ENCODE data around the gene VAPB.

Gene VAPB

DNA sequence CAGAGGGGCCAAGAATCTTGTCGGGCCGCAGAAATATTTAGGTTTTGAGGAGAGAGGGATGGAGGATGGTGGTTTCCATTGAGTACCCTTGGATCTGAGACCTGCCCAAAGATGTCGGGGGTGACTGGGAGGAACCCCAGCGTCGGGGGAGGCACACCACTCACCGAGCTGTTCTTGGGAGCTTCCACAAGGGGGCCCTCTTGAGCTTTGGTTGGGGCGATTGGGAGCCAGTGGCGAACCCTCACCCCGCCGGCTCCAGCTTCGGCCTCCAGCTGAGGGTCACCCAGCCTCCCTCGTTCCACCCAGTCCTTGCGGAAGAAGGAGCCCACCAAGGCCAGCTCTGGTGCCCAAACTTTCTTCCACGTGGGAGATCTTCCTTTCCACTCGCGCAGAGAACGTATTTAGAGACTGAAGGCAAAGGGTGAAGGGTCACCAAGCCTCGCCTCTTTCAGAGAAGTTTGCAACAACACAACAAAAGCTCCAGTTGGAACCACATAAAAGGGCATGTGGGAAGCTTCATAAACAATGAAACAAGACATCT, 92.5 kb downstream of the VAPB start:
- no peak for DNase-seq (ENCODE audit: low spot score)

- no peak for DNase-seq (ENCODE audit: low spot score)
Observed at GRCh38 chr20:58482416-58482815, 93.4 kb downstream of the VAPB start.

- no peak for DNase-seq (ENCODE audit: low spot score)
Observed at GRCh38 chr20:58483051-58483450, 94.0 kb downstream of the VAPB start.

GRCh38 chr20:58483470-58483869, 94.4 kb downstream of the VAPB start:
- no peak for DNase-seq (ENCODE audit: low spot score)

GRCh38 chr20:58485393-58485792, 96.4 kb downstream of the VAPB start:
- no peak for DNase-seq (ENCODE audit: low spot score)

- DNase-seq (ENCODE audit: low spot score): no peak
Observed at GRCh38 chr20:58486207-58486606, 97.2 kb downstream of the VAPB start.

DNA sequence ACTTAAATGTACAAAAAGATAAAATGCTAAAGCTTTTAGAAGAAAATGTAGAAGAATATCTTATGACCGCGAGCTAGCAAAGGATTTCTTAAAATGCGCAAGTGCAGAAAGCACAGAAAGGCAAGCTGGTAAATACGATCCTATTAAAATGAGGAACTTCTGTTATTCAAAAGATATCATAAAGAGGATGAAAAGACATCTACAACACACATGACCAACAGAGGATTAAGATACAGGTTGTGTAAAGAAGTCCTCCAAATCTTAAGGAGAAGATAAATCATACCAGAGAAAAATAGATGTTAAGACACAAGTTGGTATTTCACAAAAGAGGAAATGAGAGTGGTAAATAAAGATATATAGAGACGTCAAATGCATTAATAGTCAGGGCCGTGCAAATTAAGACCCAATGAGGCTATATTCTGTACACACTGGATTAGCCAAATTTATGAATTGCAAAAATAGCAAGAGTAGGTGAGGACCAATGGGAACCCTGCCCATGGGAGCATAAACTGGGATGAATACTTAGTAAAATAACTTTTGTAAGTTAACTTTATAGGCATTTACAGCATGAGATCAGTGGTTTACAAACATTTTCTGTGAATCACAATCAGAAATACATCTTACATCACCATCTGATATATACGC, 103.2 kb downstream of the VAPB start:
- DNase-seq (ENCODE audit: low spot score): no peak

DNA sequence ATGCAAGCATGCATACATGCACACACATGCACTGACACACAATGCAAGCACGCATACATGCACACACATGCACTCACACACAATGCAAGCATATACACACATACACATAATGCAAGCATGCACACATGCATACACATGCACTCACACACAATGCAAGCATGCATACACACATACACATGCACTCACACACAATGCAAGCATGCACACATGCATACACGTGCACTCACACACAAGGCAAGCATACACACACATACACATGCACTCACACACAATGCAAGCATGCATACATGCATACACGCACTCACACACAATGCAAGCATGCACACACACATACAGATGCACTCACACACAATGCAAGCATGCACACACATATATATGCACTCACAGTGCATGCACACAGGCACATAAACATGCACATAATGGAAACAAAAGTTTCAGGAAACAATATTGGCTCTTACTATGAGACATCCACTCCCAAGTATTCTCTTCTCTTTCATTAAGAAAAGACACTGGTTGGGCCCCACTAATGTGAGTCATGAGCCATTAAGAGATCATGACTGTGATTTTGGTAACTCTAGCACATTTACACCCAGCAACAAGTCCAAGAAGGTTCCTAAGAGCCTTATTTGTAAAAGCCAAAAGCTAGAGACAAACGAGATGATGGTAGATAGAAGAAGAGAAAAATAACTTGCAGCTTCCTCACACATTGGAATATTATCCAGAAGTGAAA, 103.9 kb downstream of the VAPB start:
- DNase-seq (ENCODE audit: low spot score): no peak

DNA sequence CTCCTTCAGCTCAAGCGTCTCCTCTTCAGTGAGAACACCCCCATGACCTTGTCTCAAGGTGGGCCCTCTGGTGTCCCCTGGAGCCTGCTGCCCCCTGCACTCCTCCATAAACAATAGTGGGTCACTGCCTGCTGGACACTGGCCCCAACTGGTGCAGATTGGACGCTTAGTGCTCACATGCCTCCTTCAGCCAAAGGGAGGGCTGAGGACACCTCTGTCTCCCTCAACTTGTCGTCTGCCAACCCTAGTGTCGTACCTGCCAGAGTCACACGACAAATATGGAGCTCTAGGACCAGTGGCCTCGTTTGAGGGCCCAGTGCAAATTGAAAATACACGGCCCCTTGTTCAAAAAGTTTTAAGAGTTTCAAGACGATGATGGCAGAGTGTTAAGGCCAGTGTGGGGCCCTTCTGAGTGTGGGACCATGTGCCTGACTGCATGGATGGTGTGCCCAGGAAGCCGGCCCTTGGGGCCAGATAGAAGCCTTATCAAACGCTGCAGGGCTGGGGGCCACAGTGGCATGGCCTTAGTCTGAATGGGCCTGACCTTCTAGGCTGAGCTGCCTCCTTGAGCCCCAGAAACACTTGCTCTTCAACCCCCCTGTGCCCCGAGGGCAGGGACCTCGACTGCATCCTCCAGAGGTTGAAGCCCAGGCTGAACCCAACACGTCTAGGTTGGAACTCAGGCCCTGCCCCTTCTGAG, 106.0 kb downstream of the VAPB start:
- no peak for DNase-seq (ENCODE audit: low spot score)

DNA sequence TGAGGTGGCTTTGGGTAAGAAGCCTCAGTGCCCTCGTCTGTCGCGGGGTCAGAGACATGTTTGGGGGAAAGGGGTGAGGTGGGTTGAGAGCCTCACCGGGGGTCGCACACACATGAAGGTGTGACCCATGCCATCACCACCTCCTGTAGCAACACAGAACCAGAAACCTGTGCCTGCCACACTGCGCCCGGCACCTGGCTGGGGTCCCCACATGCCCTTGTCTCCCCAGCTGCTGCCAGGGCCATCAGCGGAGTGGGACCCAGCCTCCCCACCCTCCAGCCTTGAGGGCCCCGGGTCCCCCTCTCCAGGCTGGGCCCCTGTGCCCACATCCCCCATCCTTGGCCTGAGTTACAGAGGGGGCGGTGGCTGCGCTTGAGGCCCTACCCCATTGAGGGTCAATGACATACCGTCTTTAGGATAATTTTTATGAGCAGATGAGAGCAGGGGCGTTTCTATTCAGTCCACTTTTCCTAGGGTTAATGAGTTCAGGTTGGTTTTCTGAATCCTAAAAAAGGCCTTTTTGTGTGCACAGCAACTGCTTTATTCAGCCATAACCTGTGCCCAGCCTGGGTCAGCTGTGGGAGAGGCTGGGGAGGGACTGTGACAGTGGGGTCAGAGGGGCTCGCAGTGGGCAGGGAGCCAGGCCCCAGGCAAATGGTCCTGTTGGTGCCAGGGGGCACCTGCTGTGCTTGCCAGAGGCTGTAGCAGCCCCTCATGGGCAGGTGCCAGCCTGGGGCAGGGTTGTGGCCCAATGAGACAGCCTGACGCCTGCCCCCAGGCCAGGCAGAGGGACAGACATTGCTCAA, 106.8 kb downstream of the VAPB start:
- no peak for DNase-seq (ENCODE audit: low spot score)

DNA sequence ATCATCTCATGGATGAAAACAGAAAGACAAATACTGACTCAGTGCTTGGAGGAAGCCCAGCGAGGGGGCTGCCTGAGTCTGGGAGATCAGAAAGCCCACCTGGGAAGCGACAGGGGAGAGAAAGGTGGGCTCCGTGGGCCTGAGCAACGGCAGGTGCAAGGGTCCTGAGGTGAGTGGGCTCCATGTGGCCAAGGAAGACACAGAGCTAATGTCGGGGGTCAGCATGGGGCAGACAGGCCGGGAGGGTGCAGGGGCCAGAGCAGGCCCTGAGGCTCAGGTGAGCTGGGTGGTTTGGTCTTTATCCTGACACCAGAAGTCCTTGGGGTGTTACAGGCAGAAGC, 107.4 kb downstream of the VAPB start:
- no peak for DNase-seq (ENCODE audit: low spot score)

DNA sequence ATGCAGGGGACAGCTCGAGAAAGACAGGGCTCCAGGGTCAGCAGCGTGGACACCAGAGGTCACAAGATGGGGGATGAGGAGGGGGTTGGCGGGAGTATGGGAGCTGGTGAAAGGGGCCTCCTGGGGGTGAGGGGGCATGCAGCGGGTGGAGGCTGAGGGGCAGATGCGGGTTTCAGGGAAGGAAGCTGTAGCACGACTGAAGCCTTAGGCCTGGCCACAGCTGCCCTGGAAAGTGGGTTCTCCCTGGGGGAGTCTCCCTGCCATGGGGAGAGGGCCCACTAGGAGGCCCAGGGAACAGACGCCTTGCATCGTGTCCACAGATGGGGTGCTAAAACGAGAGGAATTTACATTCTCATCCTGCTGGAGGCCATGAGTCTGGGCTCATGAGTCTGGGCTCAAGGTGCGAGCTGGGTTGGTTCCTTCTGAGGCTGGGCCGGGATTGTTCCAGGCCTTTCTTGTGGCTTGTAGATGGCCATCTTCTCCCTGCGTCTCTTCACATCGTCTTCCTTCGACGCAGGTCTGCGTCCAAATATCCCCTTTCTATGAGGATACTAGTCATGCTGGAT, 108.1 kb downstream of the VAPB start:
- no peak for DNase-seq (ENCODE audit: low spot score)

DNA sequence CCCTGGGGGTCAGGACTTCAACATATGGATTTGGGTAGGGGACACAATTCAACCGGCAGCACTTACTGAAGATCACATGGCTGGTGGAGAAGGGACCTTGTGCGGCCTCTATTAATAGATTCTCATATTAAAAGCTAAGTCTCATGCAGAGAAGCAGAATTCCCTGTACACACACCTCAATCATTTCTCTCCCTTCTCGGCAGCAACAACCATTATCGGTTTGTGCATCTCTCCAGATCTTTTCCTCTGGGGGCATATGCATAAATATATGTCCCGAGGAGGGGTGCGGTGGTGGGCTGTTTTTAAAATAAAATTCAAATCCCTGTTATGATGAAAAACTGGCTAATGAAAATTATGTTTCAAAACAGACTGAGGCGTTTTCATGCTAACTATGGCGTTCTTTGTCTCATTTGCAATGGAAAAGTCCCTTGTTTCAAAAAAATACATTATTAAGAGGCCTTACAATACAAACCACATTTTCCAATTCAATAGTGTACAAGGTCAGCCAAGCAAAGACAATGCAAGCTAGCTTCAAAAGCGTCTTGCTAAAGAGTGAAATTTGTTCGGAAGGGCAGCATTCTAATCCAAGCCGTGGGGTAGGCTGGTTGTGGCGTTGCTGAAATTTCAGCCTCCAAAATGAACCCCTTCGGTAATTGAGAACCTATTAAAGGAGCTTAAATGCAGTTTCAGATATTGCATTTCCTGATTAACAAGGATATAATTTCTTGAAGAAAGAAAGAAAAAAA, 108.9 kb downstream of the VAPB start:
- DNase-seq (ENCODE audit: low spot score): no peak

GRCh38 chr20:58498470-58499068, 109.5 kb downstream of the VAPB start:
- DNase-seq (ENCODE audit: low spot score): no peak

DNA sequence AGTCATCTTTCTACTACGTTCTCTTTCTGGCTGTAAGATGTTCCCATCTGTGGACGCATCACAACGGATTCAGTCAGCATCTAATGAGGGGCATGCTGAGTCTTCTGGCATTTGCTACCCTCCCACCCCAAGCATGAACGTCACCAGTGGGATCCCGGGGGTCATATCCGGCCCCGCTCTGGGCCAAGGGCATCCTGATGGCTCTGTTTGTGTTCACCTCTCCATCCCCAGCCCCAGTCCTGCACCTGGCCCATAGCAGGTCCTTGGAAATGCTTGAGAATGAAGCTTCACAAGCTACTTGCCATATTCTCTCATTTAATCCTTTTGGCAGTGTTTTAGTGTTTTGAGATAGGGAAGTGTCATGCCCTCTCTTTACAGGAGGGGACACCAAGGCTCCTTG, 111.2 kb downstream of the VAPB start:
- no peak for DNase-seq (ENCODE audit: low spot score)
